Uterus (tissue), 2 donors: ENCODE data around the gene S100A1.

Experiments used
- POLR2A ChIP-seq, 2 donors: fragments of 450-650 bp; IDR thresholded peaks; one replicate each; pipeline ENCODE4 v1.6.1; 2016; ENCODE audit warnings: antibody characterized with exemption in 2 of 2, mild to moderate bottlenecking in 1 of 2, moderate library complexity in 1 of 2
- TF ChIP-seq, protein P1 (sequence below), 4 experiments: fragments of 200-600 bp in 2 of 4; fragments of 450-650 bp in 2 of 4; sonication (generic) in 2 of 4; IDR thresholded peaks; one replicate each; pipeline ENCODE4 v1.5.1; 2016 to 2019; ENCODE audit warnings: antibody characterized with exemption in 4 of 4, mild to moderate bottlenecking in 2 of 4, moderate library complexity in 1 of 4

DNA sequence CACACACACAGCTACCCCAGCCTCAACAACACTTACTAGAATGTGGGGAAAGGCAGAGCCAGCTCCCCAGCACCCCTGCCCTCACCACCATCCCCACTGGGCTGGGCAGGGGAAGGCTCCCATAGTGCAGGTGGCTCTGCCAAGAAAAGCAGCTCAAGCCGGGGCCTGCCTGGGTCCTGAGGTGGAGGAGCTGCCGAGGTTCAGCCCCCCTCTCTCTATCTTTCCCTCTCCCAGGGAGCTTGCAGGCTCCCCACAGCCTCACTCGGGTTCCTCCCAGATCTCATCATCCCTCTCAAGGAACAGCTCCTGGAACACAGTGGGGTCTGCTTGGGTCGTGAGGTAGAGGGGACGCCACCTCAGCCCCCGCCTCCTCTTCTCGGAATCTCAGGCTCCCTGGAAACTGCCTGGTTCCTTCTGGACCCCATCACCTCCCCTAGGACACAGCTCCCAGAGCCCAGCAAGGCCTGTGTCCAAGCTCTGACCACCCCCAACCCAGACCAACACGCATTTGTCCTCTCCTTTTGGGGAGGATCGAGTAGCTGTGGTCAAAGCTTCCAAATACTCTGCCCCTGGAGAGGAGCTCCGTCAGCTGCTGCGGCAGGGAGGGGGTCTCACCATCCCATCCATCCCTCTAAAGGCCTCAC, 16.0 kb upstream of the S100A1 start:
- TF ChIP-seq, protein P1, sequence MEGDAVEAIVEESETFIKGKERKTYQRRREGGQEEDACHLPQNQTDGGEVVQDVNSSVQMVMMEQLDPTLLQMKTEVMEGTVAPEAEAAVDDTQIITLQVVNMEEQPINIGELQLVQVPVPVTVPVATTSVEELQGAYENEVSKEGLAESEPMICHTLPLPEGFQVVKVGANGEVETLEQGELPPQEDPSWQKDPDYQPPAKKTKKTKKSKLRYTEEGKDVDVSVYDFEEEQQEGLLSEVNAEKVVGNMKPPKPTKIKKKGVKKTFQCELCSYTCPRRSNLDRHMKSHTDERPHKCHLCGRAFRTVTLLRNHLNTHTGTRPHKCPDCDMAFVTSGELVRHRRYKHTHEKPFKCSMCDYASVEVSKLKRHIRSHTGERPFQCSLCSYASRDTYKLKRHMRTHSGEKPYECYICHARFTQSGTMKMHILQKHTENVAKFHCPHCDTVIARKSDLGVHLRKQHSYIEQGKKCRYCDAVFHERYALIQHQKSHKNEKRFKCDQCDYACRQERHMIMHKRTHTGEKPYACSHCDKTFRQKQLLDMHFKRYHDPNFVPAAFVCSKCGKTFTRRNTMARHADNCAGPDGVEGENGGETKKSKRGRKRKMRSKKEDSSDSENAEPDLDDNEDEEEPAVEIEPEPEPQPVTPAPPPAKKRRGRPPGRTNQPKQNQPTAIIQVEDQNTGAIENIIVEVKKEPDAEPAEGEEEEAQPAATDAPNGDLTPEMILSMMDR (IDR thresholded peaks at IDR 0.05), result no peak
- TF ChIP-seq POLR2A (IDR thresholded peaks at IDR 0.05), result no peak
